ENCODE measurements around the gene SLC23A2.

DNA sequence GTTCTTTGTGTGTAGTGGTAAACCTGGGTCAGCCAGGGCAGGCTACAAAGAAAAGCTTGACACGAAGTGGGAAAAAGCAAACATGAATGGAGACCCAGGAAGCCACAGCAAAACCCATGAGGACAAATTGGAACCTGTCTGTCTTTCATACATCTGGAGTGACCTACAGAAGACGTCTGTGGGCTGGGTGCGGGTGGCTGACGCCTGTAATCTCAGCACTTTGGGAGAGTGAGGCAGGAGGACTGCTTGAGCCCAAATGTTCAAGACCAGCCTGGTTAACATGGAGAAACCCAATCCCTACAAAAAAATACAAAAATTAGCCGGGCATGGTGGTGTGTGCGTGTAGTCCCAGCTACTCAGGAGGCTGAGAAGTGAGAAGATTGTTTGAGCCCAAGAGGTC lies 164.8 kb downstream of the SLC23A2 start:
- TF ChIP-seq CTCF (conservative IDR thresholded peaks at IDR 0.05) (no peak), EZH2 (IDR thresholded peaks at IDR 0.05; ENCODE audit: low read depth) (no peak)

Data from PC-9 (cell line).